HG02885 (cell line): Measurements from ENCODE around the gene WARS2.

Source experiments
- ATAC-seq: cut with Tn5 transposase; IDR thresholded peaks from one replicate; pipeline ENCODE4 v1.9.1; 2021; ENCODE audit warnings: mild to moderate bottlenecking; ENCODE audit not compliant: unreplicated experiment, poor library complexity

The WARS2 gene

GRCh38 chr1:118987468-118988185 lies 152.8 kb downstream of the WARS2 start:
- ATAC-seq, result peak; percentile 42

DNA sequence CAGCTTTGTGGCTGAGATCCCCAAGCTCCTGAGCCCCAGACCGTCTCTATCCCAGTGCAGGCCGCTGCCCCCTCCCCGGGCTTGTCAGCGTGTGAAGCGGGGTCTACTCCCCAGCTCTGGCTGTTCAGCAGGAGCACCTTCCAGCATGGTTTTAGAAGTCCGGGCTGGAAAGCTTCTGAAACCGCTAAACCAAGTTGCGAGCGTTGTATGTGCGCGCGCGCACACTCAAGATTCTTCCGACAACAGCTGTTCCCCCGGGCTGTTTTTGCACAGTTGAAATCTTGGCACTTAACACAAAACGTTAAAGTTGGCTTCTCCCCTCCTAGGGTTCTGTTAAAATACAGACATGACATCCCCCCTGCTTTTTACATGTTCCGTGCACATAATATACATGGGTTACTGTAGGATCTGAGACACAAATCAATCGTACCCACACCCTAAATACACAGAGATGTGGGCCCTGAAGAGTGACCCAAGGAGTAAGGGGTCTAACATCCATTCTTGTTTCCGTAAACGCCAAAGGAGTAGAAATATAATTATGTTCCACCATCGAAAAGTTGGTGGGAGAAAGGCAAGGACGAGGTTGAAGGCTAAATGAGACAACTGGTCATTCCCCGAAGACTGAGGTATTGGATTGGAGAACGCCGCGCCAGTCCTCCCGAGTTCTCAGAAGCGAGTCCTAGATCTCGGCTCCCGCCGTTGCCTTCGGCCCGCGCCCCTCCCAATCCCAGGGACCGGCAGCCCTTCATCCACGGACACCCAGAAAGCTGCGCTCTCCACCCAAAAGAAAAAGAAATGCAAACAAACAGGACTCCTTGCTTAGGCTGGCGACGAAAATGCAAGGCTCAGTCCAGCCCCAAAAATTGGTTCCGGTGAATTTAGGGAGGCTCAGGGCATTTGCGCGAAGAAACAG lies 153.6 kb downstream of the WARS2 start:
- no peak for ATAC-seq

DNA sequence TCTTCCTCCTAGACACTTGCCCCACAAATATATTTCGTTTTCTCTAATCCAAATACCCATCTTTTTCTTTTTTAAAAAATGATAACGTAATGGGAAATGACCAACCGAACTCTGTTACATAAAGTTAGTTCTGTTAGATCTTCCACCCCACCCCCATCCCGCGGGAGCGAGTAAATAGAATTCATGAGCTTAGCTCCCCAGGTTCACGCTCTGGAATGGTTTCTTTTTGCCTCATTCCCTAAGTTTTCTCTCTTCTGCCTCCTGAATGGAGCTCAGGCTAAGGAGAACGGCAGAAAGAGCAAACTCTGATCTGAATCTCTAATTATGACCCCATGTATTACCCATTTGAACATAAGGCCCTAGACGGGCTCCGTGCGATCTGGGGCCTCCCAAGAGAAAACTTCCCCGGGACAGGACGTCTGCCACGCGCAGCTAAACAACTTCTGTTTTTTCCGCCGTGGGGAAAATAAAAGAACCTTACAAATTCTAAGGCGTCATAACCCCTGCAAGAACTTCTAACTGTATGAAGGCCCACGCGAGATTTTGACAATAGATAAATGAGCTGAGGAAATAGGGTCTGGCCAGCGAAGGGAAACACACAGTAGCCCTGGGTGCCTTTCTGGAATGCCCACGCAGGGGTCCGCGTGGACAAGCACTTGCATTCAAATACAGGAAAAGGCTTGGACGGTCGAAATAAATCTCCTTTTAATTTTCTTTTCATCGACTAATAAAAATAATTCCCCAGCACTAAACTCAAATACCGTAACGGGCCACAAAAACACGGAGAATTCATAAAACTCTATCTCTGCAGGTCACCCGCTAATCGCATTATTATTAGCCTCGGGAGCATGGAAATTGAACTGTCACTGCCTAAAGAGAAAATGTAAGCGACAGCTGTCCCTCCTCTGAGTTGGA lies 154.6 kb downstream of the WARS2 start:
- no peak for ATAC-seq

GRCh38 chr1:118984722-118985639 lies 155.5 kb downstream of the WARS2 start:
- no peak for ATAC-seq

GRCh38 chr1:118984086-118984721 lies 156.2 kb downstream of the WARS2 start:
- ATAC-seq, result no peak

GRCh38 chr1:118983558-118984041 lies 156.9 kb downstream of the WARS2 start:
- no peak for ATAC-seq

GRCh38 chr1:118982821-118983557 lies 157.5 kb downstream of the WARS2 start:
- ATAC-seq, result no peak

GRCh38 chr1:118982266-118982665 lies 158.2 kb downstream of the WARS2 start:
- no peak for ATAC-seq

DNA sequence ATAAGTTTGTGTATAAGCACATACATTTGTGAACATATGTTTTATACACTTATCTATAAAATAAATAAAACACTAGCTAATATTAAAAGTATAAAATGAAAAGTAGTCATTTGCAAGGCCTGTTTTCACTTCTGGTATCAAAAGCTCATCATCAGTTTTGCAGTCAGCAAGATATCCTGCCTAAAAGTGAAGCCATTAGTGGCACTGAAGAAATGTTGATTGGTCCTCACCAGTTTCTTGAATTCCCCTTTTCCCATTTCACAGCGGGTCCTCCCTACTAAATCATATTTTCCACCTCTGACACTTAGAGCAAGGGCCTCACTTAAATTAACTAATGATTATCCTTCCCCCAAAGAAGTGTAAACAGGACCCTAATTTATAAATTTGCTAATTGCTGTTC lies 159.0 kb downstream of the WARS2 start:
- no peak for ATAC-seq
